A549 (cell line): Measurements from ENCODE around the gene ALKAL2. TPM values are rescaled to one million over a fixed set of nuclear protein-coding genes. Genes with fewer than 3 reads are reported as not detected.

Experiments
- ATAC-seq, 2 experiments: fragments of 200-7000 bp in 1 of 2; fragments of >200 bp in 1 of 2; cut with Nextera tagmentation in 1 of 2; cut with Tn5 transposase in 1 of 2; 3 replicates each; pipeline versions ENCODE4 v1.8.0 to v1.9.1; 2018 to 2020; ENCODE audit warnings: mild to moderate bottlenecking in 1 of 2, moderate library complexity in 1 of 2
- CTCF ChIA-PET: fragments of 300-600 bp; sonication (Branson Sonifier 250); formaldehyde crosslinking; extraction: SDS; loops from one replicate; lab custom pipeline; 2021; ENCODE audit warnings: antibody characterized with exemption, inconsistent platforms; lab: Yijun Ruan, JAX
- POLR2A ChIA-PET: fragments of 350-600 bp; formaldehyde crosslinking; extraction: SDS; loops from one replicate; lab custom pipeline; 2021; ENCODE audit warnings: antibody characterized with exemption, inconsistent platforms; lab: Yijun Ruan, JAX
- DNase-seq, 2 experiments: peaks; one replicate each; pipeline versions ENCODE4 v3.0.0 to v3.0.0-alpha.2; 2011 to 2016; ENCODE audit warnings: low read depth in 1 of 2, low spot score in 1 of 2
- FAIRE-seq: peaks from 2 replicates; lab custom pipeline; 2011; peaks lifted over from hg19 to GRCh38; lab: Jason Lieb, UNC
- H3K27ac ChIP-seq, 2 experiments: fragments of >200 bp; sonication (Bioruptor Twin); formaldehyde crosslinking; 3 replicates each; pipeline ENCODE4 v1.5.1; 2016 to 2017
- H3K4me1 ChIP-seq: fragments of >200 bp; sonication (Bioruptor Twin); formaldehyde crosslinking; 3 replicates; pipeline ENCODE4 v1.6.1; 2016
- H3K4me2 ChIP-seq: fragments of >200 bp; sonication (Bioruptor Twin); formaldehyde crosslinking; 3 replicates; pipeline ENCODE4 v1.6.1; 2016
- H3K4me3 ChIP-seq: fragments of >200 bp; sonication (Bioruptor Twin); formaldehyde crosslinking; 3 replicates; pipeline ENCODE4 v1.5.1; 2016
- H3K9me3 ChIP-seq: fragments of >200 bp; sonication (Bioruptor Twin); formaldehyde crosslinking; 3 replicates; pipeline ENCODE4 v1.6.1; 2016
- BHLHE40 ChIP-seq: IDR thresholded peaks from 2 replicates; pipeline ENCODE4 v1.6.1; 2012; ENCODE audit warnings: low read depth, low read length, inconsistent platforms
- CHD2 ChIP-seq: fragments of 150-350 bp; IDR thresholded peaks from 2 replicates; pipeline ENCODE4 v1.6.1; 2014; ENCODE audit warnings: low read length; ENCODE audit not compliant: partially characterized antibody
- CHD4 ChIP-seq: fragments of 200-600 bp; sonication (generic); IDR thresholded peaks from 2 replicates; pipeline ENCODE4 v1.6.1; 2016; ENCODE audit warnings: antibody characterized with exemption, mild to moderate bottlenecking, borderline replicate concordance
- EHF ChIP-seq: fragments of 250-450 bp; sonication (Bioruptor Pico); IDR thresholded peaks from 2 replicates; pipeline ENCODE4 v1.5.0; 2020; ENCODE audit warnings: mild to moderate bottlenecking
- EHMT2 ChIP-seq: fragments of 200-600 bp; sonication (generic); IDR thresholded peaks from 2 replicates; pipeline ENCODE4 v1.6.1; 2016; ENCODE audit warnings: antibody characterized with exemption, low read depth, mild to moderate bottlenecking, moderate library complexity
- EP300 ChIP-seq, 2 experiments: fragments of >200 bp; sonication (Bioruptor Twin); formaldehyde crosslinking; IDR thresholded peaks; 2 replicates in 1 of 2; 3 replicates in 1 of 2; pipeline ENCODE4 v1.6.1; 2016 to 2017
- FOSL2 ChIP-seq, 2 experiments: fragments of 450-650 bp in 1 of 2; fragments of >200 bp in 1 of 2; sonication (Bioruptor Twin) in 1 of 2; formaldehyde crosslinking; IDR thresholded peaks; 2 replicates each; pipeline versions ENCODE4 v1.5.0 to v1.6.1; 2016 to 2020; ENCODE audit warnings: mild to moderate bottlenecking in 1 of 2, moderate library complexity in 1 of 2
- FOXS1 ChIP-seq: fragments of 250-450 bp; sonication (Bioruptor Pico); IDR thresholded peaks from 2 replicates; pipeline ENCODE4 v1.5.0; 2020; ENCODE audit warnings: mild to moderate bottlenecking, moderate library complexity
- HDAC2 ChIP-seq: fragments of 200-600 bp; sonication (generic); IDR thresholded peaks from 2 replicates; pipeline ENCODE4 v1.6.1; 2016
- HOXA7 ChIP-seq: fragments of 250-450 bp; sonication (Bioruptor Pico); IDR thresholded peaks from 2 replicates; pipeline ENCODE4 v1.5.0; 2020; ENCODE audit warnings: mild to moderate bottlenecking, moderate library complexity
- HOXB5 ChIP-seq: fragments of 250-450 bp; sonication (Bioruptor Pico); IDR thresholded peaks from 2 replicates; pipeline ENCODE4 v1.5.0; 2020; ENCODE audit warnings: mild to moderate bottlenecking, moderate library complexity
- KDM1A ChIP-seq: fragments of 200-600 bp; sonication (generic); IDR thresholded peaks from 2 replicates; pipeline ENCODE4 v1.6.1; 2016; ENCODE audit warnings: low read depth, mild to moderate bottlenecking
- KDM5A ChIP-seq: fragments of 200-600 bp; sonication (generic); IDR thresholded peaks from 2 replicates; pipeline ENCODE4 v1.6.1; 2016; ENCODE audit warnings: antibody characterized with exemption, mild to moderate bottlenecking
- MAZ ChIP-seq: fragments of 150-350 bp; IDR thresholded peaks from 2 replicates; pipeline ENCODE4 v1.6.1; 2014; ENCODE audit warnings: antibody characterized with exemption, low read depth, low read length, borderline replicate concordance
- RCOR1 ChIP-seq: fragments of 150-350 bp; IDR thresholded peaks from 2 replicates; pipeline ENCODE4 v1.6.1; 2014; ENCODE audit warnings: antibody characterized with exemption, low read length, low read depth
- SMC3 ChIP-seq: fragments of >200 bp; sonication (Bioruptor Twin); formaldehyde crosslinking; IDR thresholded peaks from 3 replicates; pipeline ENCODE4 v1.6.1; 2018; ENCODE audit warnings: inconsistent platforms
- TP53 ChIP-seq: fragments of 250-450 bp; sonication (Bioruptor Pico); IDR thresholded peaks from 2 replicates; pipeline ENCODE4 v1.5.0; 2021; ENCODE audit warnings: mild to moderate bottlenecking, moderate library complexity
- ZC3H11A ChIP-seq: fragments of 450-650 bp; IDR thresholded peaks from 2 replicates; pipeline ENCODE4 v1.6.1; 2014; ENCODE audit warnings: antibody characterized with exemption, mild to moderate bottlenecking
- ZSCAN20 ChIP-seq: fragments of 250-450 bp; sonication (Bioruptor Pico); IDR thresholded peaks from 2 replicates; pipeline ENCODE4 v1.8.0; 2022; ENCODE audit warnings: mild to moderate bottlenecking, moderate library complexity
- WGBS: methylation state at CpG from one replicate; pipeline ENCODE4 v1.1.6; 2017; ENCODE audit errors: missing lambda C conversion rate; 5-methylcytosine and 5-hydroxymethylcytosine counted together
- polyA plus RNA-seq, 4 experiments: library from polyadenylated mRNA; depleted of rRNA in 3 of 4; stranded (reverse); fragments of >200 nt; fragmentation: RNase III in 1 of 4; extraction: RNeasy Plus Mini Kit Qiagen cat#74134 plus additional on column Dnase treatment in 1 of 4; gene quantifications; 2 replicates in 3 of 4; 3 replicates in 1 of 4; pipeline ENCODE4 v1.2.3, GENCODE V29; 2011 to 2017
- TF ChIP-seq, protein P1 (sequence below): fragments of >200 bp; sonication (Bioruptor Twin); formaldehyde crosslinking; IDR thresholded peaks from 2 replicates; pipeline ENCODE4 v1.6.1; 2016
- TF ChIP-seq, protein P2 (sequence below): fragments of 250-450 bp; sonication (Bioruptor Pico); IDR thresholded peaks from 2 replicates; pipeline ENCODE4 v1.5.0; 2021; ENCODE audit warnings: mild to moderate bottlenecking, moderate library complexity, borderline replicate concordance
- TF ChIP-seq, protein P3 (sequence below): fragments of >200 bp; sonication (Bioruptor Twin); formaldehyde crosslinking; IDR thresholded peaks from 3 replicates; pipeline ENCODE4 v1.6.1; 2016

Gene ALKAL2
- polyA plus RNA-seq, 2 of the 4 experiments (the other 2 are of a cell fraction): not detected

DNA sequence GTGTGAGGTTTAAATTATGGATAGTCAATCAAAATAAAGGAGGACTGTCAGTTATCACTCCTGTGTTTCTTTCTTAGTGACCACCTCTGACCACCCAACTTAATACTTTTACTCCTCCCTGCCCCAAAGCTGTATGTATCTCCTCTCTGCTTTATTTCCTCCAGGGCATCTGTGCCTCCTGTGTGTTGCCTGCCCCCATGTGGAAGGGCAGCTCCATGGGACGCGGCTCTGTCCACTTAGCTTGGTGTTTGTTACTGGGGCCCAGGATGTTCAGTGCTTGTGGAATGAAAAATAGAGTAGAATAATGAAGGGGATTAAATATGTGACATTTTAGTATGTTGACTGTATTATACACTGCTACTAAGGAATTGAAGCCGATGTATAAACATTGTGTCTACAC, 13.4 kb downstream of the ALKAL2 start (continued):
- no peak for TF ChIP-seq EHMT2

DNA sequence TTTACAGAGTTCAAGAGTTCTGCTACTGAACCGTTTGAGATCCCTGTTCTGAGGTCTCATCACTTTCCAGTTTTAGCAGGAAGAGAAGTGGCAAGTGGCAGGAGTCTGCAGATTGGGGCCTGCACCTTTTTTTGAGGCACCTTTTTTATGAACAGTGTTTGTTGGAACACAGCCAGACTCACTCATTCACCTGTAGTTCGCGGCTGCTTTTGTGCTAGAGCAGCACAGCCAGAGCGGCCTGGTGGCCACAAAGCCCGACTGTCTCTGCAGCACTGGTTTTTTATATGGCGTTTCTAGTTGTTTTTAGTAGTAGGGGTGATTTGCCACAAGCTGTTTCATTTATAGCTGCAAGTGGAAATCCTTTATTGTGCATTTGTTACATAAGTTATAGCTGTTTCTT, 14.6 kb downstream of the ALKAL2 start:
- ATAC-seq: no peak

DNA sequence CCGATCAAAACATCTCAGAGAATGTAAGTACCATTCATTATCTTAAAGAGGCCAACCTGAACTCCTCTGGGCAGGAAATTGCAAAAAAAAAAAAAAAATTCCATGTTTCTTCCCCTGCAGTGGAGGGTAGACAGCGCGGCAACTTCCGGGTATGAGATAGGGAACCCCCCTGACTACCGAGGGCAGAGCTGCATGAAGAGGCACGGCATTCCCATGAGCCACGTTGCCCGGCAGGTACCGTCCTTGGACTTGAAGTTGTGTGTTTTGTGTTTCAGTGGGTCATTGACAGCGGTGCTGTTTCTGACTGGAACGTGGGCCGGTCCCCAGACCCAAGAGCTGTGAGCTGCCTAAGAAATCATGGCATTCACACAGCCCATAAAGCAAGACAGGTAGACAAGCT, 16.0 kb downstream of the ALKAL2 start:
- 96% methylated on average over 12 of the region's 12 CpGs for WGBS
- no peak overlapping the region for H3K4me3 ChIP-seq
- H3K9me3 ChIP-seq: no peaks in the 10 kb centered on the region
- TF ChIP-seq, protein P1, sequence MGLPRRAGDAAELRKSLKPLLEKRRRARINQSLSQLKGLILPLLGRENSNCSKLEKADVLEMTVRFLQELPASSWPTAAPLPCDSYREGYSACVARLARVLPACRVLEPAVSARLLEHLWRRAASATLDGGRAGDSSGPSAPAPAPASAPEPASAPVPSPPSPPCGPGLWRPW: no peak
- TF ChIP-seq HDAC2 (no peak), CHD4 (no peak), EP300 (IDR thresholded peaks at IDR 0.05) (no peak), EHF (CRISPR knock-in tag) (no peak), KDM5A (no peak), KDM1A (no peak), ZSCAN20 (CRISPR knock-in tag) (no peak), FOSL2 (IDR thresholded peaks at IDR 0.05) (no peak), FOSL2 (CRISPR knock-in tag; IDR thresholded peaks at IDR 0.05) (no peak), HOXB5 (CRISPR knock-in tag) (no peak), RCOR1 (no peak), MAZ (no peak), SMC3 (no peak), BHLHE40 (no peak), HOXA7 (CRISPR knock-in tag) (no peak), TP53 (CRISPR knock-in tag) (no peak)
- TF ChIP-seq, protein P2, sequence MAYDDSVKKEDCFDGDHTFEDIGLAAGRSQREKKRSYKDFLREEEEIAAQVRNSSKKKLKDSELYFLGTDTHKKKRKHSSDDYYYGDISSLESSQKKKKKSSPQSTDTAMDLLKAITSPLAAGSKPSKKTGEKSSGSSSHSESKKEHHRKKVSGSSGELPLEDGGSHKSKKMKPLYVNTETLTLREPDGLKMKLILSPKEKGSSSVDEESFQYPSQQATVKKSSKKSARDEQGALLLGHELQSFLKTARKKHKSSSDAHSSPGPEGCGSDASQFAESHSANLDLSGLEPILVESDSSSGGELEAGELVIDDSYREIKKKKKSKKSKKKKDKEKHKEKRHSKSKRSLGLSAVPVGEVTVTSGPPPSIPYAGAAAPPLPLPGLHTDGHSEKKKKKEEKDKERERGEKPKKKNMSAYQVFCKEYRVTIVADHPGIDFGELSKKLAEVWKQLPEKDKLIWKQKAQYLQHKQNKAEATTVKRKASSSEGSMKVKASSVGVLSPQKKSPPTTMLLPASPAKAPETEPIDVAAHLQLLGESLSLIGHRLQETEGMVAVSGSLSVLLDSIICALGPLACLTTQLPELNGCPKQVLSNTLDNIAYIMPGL: no peak
- TF ChIP-seq, protein P3, sequence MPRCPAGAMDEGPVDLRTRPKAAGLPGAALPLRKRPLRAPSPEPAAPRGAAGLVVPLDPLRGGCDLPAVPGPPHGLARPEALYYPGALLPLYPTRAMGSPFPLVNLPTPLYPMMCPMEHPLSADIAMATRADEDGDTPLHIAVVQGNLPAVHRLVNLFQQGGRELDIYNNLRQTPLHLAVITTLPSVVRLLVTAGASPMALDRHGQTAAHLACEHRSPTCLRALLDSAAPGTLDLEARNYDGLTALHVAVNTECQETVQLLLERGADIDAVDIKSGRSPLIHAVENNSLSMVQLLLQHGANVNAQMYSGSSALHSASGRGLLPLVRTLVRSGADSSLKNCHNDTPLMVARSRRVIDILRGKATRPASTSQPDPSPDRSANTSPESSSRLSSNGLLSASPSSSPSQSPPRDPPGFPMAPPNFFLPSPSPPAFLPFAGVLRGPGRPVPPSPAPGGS: no peak
- ATAC-seq (no peak), FAIRE-seq (no peak), DNase-seq (no peak)
- POLR2A ChIA-PET: no interaction called here
- CTCF ChIA-PET: interaction anchor here (1.2 to 2.4 kb wide), 3 partner anchors 13 to 25 kb away, joined by 3 to 9 read pairs (median 3); no protein-coding TSS in a partner anchor
- no peak overlapping the region for H3K27ac ChIP-seq
- no peaks in the 10 kb centered on the region for H3K4me1 ChIP-seq
- H3K4me2 ChIP-seq: no peak overlapping the region

More for the DNA sequence above, 14.6 kb downstream of the ALKAL2 start:
- CTCF ChIA-PET: interaction anchor here (2.4 kb wide), 1 partner anchor 17 kb away, joined by 9 read pairs; no protein-coding TSS in a partner anchor
- 71% methylated on average over 6 of the region's 6 CpGs for WGBS
- no peak overlapping the region for H3K27ac ChIP-seq
- POLR2A ChIA-PET: no interaction called here
- H3K4me3 ChIP-seq: no peak overlapping the region
- FAIRE-seq (no peak), DNase-seq (no peak)
- H3K4me2 ChIP-seq: no peak overlapping the region
- no peaks in the 10 kb centered on the region for H3K9me3 ChIP-seq
- H3K4me1 ChIP-seq: peaks cover 2% of the 10 kb centered on the region; the same call in 1 of the 3 replicates
- no peak for TF ChIP-seq CHD2
- no peak for TF ChIP-seq ZC3H11A
- TF ChIP-seq FOXS1 (CRISPR knock-in tag): no peak
